Endothelial cell of umbilical vein (primary cell): ENCODE data around the gene FNBP1. TPM values are rescaled to one million over a fixed set of nuclear protein-coding genes. Genes with fewer than 3 reads are reported as not detected.

Experiments used
- BruUV-seq: library from RNA; stranded (reverse); fragments of 400-500 nt; replicated peaks from 2 replicates; lab custom pipeline; 2021; lab: Mats Ljungman, UMichigan
- CTCF ChIA-PET: fragments of 300-600, 350-600 bp; sonication (Branson Sonifier 250); formaldehyde crosslinking; loops from one replicate; lab custom pipeline; 2021; ENCODE audit warnings: antibody characterized with exemption, inconsistent platforms; lab: Charles Lee
- POLR2A ChIA-PET: fragments of 300-600, 350-600 bp; sonication (Branson Sonifier 250); formaldehyde crosslinking; loops from one replicate; lab custom pipeline; 2021; ENCODE audit warnings: antibody characterized with exemption, inconsistent platforms; lab: Charles Lee
- DNase-seq: peaks from one replicate; pipeline ENCODE4 v3.0.0-alpha.2; 2011; ENCODE audit warnings: low read depth, low spot score
- FAIRE-seq: peaks from 2 replicates; lab custom pipeline; 2011; peaks lifted over from hg19 to GRCh38; lab: Jason Lieb, UNC
- H2AFZ ChIP-seq: 2 replicates; pipeline ENCODE4 v1.6.0; 2012; ENCODE audit warnings: low read depth, low read length, control low read depth, inconsistent platforms
- H3K27ac ChIP-seq: 2 replicates; pipeline ENCODE4 v1.5.1; 2011; ENCODE audit warnings: low read depth, mild to moderate bottlenecking, control low read depth, low read length, moderate library complexity; ENCODE audit not compliant: insufficient read depth
- H3K27me3 ChIP-seq, 2 experiments: 2 replicates each; pipeline versions ENCODE4 v1.6.0 to v1.6.1; 2011; ENCODE audit warnings: low read length in 2 of 2, mixed read lengths in 1 of 2; ENCODE audit not compliant: control insufficient read depth in 2 of 2, insufficient read depth in 2 of 2
- H3K36me3 ChIP-seq, 2 experiments: 2 replicates in 1 of 2; 3 replicates in 1 of 2; pipeline ENCODE4 v1.5.1; 2011; ENCODE audit warnings: low read length in 2 of 2, mild to moderate bottlenecking in 1 of 2, moderate library complexity in 1 of 2; ENCODE audit not compliant: control insufficient read depth in 2 of 2, insufficient read depth in 2 of 2; ENCODE audit errors: extremely low read depth in 1 of 2
- H3K4me1 ChIP-seq: 3 replicates; pipeline ENCODE4 v1.5.1; 2011; ENCODE audit warnings: mild to moderate bottlenecking, low read length; ENCODE audit not compliant: control insufficient read depth, insufficient read depth; ENCODE audit errors: extremely low read depth
- H3K4me2 ChIP-seq: 2 replicates; pipeline ENCODE4 v1.6.1; 2011; ENCODE audit warnings: low read length, control low read depth, mixed read lengths; ENCODE audit not compliant: insufficient read depth
- H3K4me3 ChIP-seq, 3 experiments: fragments of 200-600 bp in 1 of 3; sonication (generic), shearing (Covaris generic) in 1 of 3; replicated peaks in 1 of 3; 2 replicates each; pipeline ENCODE4 v1.5.1; 2011 to 2016; ENCODE audit warnings: control low read depth in 3 of 3, low read length in 3 of 3, mild to moderate bottlenecking in 2 of 3, inconsistent platforms in 1 of 3, low read depth in 1 of 3, moderate library complexity in 1 of 3; ENCODE audit not compliant: insufficient read depth in 1 of 3
- H3K79me2 ChIP-seq: 2 replicates; pipeline ENCODE4 v1.6.0; 2012; ENCODE audit warnings: low read length, inconsistent platforms; ENCODE audit not compliant: control insufficient read depth, insufficient read depth
- H3K9ac ChIP-seq: replicated peaks from 2 replicates; pipeline ENCODE3; 2011; ENCODE audit warnings: low read length, control low read depth; ENCODE audit not compliant: insufficient read depth; ENCODE audit errors: extremely low read depth
- H3K9me1 ChIP-seq: replicated peaks from 3 replicates; pipeline ENCODE4 v1.6.0; 2011; ENCODE audit warnings: mild to moderate bottlenecking, low read length; ENCODE audit not compliant: control insufficient read depth, insufficient read depth; ENCODE audit errors: extremely low read depth
- H3K9me3 ChIP-seq: replicated peaks from 2 replicates; pipeline ENCODE4 v1.5.1; 2012; ENCODE audit warnings: low read length, inconsistent platforms; ENCODE audit not compliant: control insufficient read depth, insufficient read depth
- H4K20me1 ChIP-seq: replicated peaks from 2 replicates; pipeline ENCODE3; 2011; ENCODE audit warnings: mild to moderate bottlenecking, low read length; ENCODE audit not compliant: control insufficient read depth, insufficient read depth; ENCODE audit errors: extremely low read depth
- CTCF ChIP-seq, 2 donors: IDR thresholded peaks; 1 replicate in 1 of 2; 2 replicates in 1 of 2; pipeline ENCODE4 v1.5.1; 2011; ENCODE audit warnings: low read length in 2 of 2, mild to moderate bottlenecking in 2 of 2, moderate library complexity in 2 of 2, control low read depth in 1 of 2, inconsistent platforms in 1 of 2, low read depth in 1 of 2; ENCODE audit not compliant: insufficient read depth in 1 of 2; ENCODE audit errors: extremely low read depth in 1 of 2
- EZH2 ChIP-seq: IDR thresholded peaks from 2 replicates; pipeline ENCODE4 v1.6.1; 2012; ENCODE audit warnings: borderline replicate concordance, low read depth, mild to moderate bottlenecking, moderate library complexity, low read length, inconsistent platforms; ENCODE audit not compliant: severe bottlenecking
- FOS ChIP-seq: IDR thresholded peaks from 2 replicates; pipeline ENCODE4 v1.6.1; 2011; ENCODE audit warnings: mild to moderate bottlenecking, low read length, moderate library complexity, borderline replicate concordance; ENCODE audit not compliant: insufficient read depth
- GATA2 ChIP-seq: IDR thresholded peaks from 2 replicates; pipeline ENCODE4 v1.7.0; 2011; ENCODE audit warnings: low read depth, mild to moderate bottlenecking, moderate library complexity, mixed read lengths, low read length; ENCODE audit not compliant: insufficient read length, insufficient read depth
- JUN ChIP-seq: IDR thresholded peaks from 2 replicates; pipeline ENCODE4 v1.6.1; 2011; ENCODE audit warnings: borderline replicate concordance, low read depth; ENCODE audit not compliant: insufficient read length, insufficient read depth
- MAX ChIP-seq: IDR thresholded peaks from 2 replicates; pipeline ENCODE4 v1.6.1; 2011; ENCODE audit not compliant: insufficient read depth, insufficient read length
- MYC ChIP-seq: IDR thresholded peaks from one replicate; pipeline ENCODE4 v1.6.1; 2011; ENCODE audit warnings: mild to moderate bottlenecking, low read depth, low read length
- POLR2A ChIP-seq: IDR thresholded peaks from 2 replicates; pipeline ENCODE4 v1.6.1; 2012; ENCODE audit warnings: low read depth, mild to moderate bottlenecking, control low read depth, low read length
- POLR2AphosphoS5 ChIP-seq: IDR thresholded peaks from 2 replicates; pipeline ENCODE4 v1.6.1; 2012; ENCODE audit warnings: low read depth, mild to moderate bottlenecking, control low read depth, low read length, moderate library complexity; ENCODE audit not compliant: insufficient read depth
- dilution Hi-C: fragments of 300-500 bp; cut with MboI; formaldehyde crosslinking; loops from one replicate; pipeline ENCODE4 v1.15.0; 2019; ENCODE audit warnings: low sequenced_read_pairs; ENCODE audit not compliant: extremely low pct_ligation_motif_present
- intact Hi-C: fragments of 100-400 bp; cut with micrococcal nuclease; formaldehyde crosslinking; loops from one replicate; pipeline ENCODE4 v1.10.0; 2022
- polyA plus RNA-seq, 4 experiments: library from polyadenylated mRNA; depleted of rRNA in 3 of 4; stranded (reverse) in 3 of 4; unstranded in 1 of 4; fragments of >200 nt; gene quantifications; 2 replicates each; pipeline versions ENCODE4 v1.2.1 to v1.2.3, GENCODE V29; 2011 to 2012; ENCODE audit warnings: missing spikeins in 1 of 4
- total RNA-seq: library from RNA; stranded (reverse); gene quantifications from 2 replicates; pipeline ENCODE4 v1.2.3, GENCODE V29; 2021

Gene FNBP1
- total and polyA plus RNA-seq, 2 donors (not counting 3 experiments of a cell fraction or from before 2014, with no cell fraction given): 10.9 to 43.9 TPM

DNA sequence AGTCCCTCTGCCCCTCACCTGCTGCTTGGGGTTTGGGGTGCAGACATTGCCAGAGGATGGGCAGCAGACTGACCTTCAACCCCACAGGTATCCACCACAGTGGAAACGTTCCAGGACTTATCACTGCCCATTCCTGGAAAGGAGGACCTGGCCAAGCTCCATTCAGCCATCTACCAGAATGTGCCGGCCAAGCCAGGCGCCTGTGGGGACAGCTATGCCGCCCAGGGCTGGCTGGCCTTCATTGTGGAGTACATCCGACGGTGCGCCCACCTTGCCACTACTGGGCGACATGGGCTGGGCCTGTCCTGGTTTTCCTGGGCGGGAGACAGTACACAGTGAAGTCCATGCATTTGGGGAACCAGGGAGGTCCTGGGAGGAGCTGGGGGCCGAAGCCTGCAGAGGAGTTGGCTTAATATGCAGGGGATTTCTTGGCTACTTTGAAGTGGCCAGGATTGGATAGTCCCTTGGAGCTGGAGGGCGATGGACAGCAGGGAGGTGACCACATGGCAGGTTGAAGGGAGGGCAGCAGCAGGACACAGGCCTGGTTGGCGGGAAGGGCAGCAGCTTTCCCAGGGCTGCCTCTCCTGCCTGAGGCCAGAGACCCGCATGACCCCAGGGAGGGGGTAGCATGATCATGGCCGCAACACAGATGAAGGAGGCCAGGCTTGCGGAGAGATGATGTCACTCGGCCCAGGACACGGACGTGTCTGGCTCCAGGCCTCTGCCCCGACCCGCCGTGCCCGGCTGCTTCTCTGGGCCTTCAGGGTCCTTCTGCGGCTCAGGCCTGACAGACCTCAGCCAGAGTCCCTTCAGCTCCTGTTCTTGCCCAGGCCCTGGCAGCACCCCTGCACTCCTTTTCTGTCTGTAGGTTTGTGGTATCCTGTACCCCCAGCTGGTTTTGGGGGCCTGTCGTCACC lies 173.1 kb downstream of the FNBP1 start:
- H3K27ac ChIP-seq: no peak overlapping the region
- H3K9me1 ChIP-seq: no peaks in the 10 kb centered on the region
- dilution Hi-C loops: no loop called here
- H3K4me1 ChIP-seq: no peaks in the 10 kb centered on the region
- H3K9me3 ChIP-seq: no peaks in the 10 kb centered on the region
- no peak overlapping the region for H3K9ac ChIP-seq
- CTCF ChIA-PET: interaction anchor here (0.5 to 0.9 kb wide), 2 partner anchors 37 to 238 kb away, joined by 3 read pairs; no protein-coding TSS in a partner anchor
- FAIRE-seq: no peak
- H3K4me3 ChIP-seq: no peak overlapping the region
- no peak for DNase-seq
- POLR2A ChIA-PET: no interaction called here
- H4K20me1 ChIP-seq: no peaks in the 10 kb centered on the region
- H3K27me3 ChIP-seq: no peaks in the 10 kb centered on the region
- no peak overlapping the region for H2AFZ ChIP-seq
- intact Hi-C loops: no loop called here
- peaks cover 0 to 8% of the 10 kb centered on the region in 2 experiments for H3K36me3 ChIP-seq
- H3K4me2 ChIP-seq: no peak overlapping the region
- H3K79me2 ChIP-seq: no peaks in the 10 kb centered on the region
- no TSS peak for BruUV-seq
- TF ChIP-seq EZH2: no peak
- no peak for TF ChIP-seq GATA2
- TF ChIP-seq MAX: no peak
- TF ChIP-seq FOS: no peak
- no peak for TF ChIP-seq JUN
- TF ChIP-seq MYC: no peak
- no peak for TF ChIP-seq POLR2AphosphoS5
- TF ChIP-seq POLR2A: no peak
- no peak for TF ChIP-seq CTCF (IDR thresholded peaks at IDR 0.05; ENCODE audit: extremely low read depth in 1 of 2, insufficient read depth in 1 of 2, low read depth in 1 of 2, low read length in 2 of 2)
